Stimulated activated naive CD8-positive, alpha-beta T cell treated with anti-CD3 and anti-CD28 coated beads, Interleukin-15, amount 100 ng/mL, for 72 hours (primary cell): ENCODE data around the gene PHKA1.
"Not testable (repeated sequence)": the region's sequence is repeated elsewhere in the genome, so short reads cannot be mapped to it uniquely, and the experiment has no call there.

ENCODE experiments used
- ATAC-seq: fragments of 150-1000 bp; cut with Tn5 transposase; 2 replicates; pipeline ENCODE4 v1.10.0; 2021; ENCODE audit warnings: mild to moderate bottlenecking, moderate library complexity
- DNase-seq, 2 donors: peaks; one replicate each; pipeline ENCODE4 v3.0.0; 2021 to 2022
- H3K27ac Mint-ChIP-seq, 2 donors: one replicate each; pipeline ENCODE4 v1.8.0; 2022; ENCODE audit warnings: mild to moderate bottlenecking in 2 of 2, mixed read lengths in 2 of 2, moderate library complexity in 2 of 2
- H3K27me3 Mint-ChIP-seq: one replicate; pipeline ENCODE4 v1.8.0; 2022; ENCODE audit warnings: mixed read lengths
- H3K4me1 Mint-ChIP-seq: one replicate; pipeline ENCODE4 v1.8.0; 2022; ENCODE audit warnings: mild to moderate bottlenecking, mixed read lengths
- H3K4me3 Mint-ChIP-seq, 2 donors: one replicate each; pipeline ENCODE4 v1.8.0; 2022; ENCODE audit warnings: mild to moderate bottlenecking in 2 of 2, mixed read lengths in 2 of 2, moderate library complexity in 1 of 2
- H3K9me3 Mint-ChIP-seq, 2 donors: one replicate each; pipeline ENCODE4 v1.8.0; 2022; ENCODE audit warnings: mixed read lengths in 2 of 2

Gene PHKA1

GRCh38 chrX:72566448-72566847, 147.7 kb downstream of the PHKA1 start:
- ATAC-seq = no peak
- H3K27ac Mint-ChIP-seq = no peak overlapping the region
- H3K27me3 Mint-ChIP-seq = no peaks in the 10 kb centered on the region

GRCh38 chrX:72559655-72560054, 154.5 kb downstream of the PHKA1 start:
- H3K27me3 Mint-ChIP-seq, DNase-seq, H3K4me1 Mint-ChIP-seq, H3K9me3 Mint-ChIP-seq, H3K27ac Mint-ChIP-seq, ATAC-seq, H3K4me3 Mint-ChIP-seq: not testable (repeated sequence)

More at GRCh38 chrX:72566448-72566847, 147.7 kb downstream of the PHKA1 start:
- no peaks in the 10 kb centered on the region for H3K4me1 Mint-ChIP-seq
- H3K9me3 Mint-ChIP-seq = no peaks in the 10 kb centered on the region
- no peak for DNase-seq
- no peak overlapping the region for H3K4me3 Mint-ChIP-seq

GRCh38 chrX:72554448-72555140, 159.5 kb downstream of the PHKA1 start:
- H3K27me3 Mint-ChIP-seq = no peaks in the 10 kb centered on the region
- DNase-seq (no peak), ATAC-seq (no peak)
- H3K9me3 Mint-ChIP-seq = no peaks in the 10 kb centered on the region
- H3K27ac Mint-ChIP-seq = peak overlapping the region in 1 of 2 donors; percentile 37
- H3K4me3 Mint-ChIP-seq = no peak overlapping the region
- H3K4me1 Mint-ChIP-seq = peaks cover 5% of the 10 kb centered on the region

GRCh38 chrX:72552443-72552842, 161.7 kb downstream of the PHKA1 start:
- not testable (repeated sequence) for H3K27me3 Mint-ChIP-seq, H3K4me1 Mint-ChIP-seq, ATAC-seq, H3K27ac Mint-ChIP-seq, H3K9me3 Mint-ChIP-seq, DNase-seq, H3K4me3 Mint-ChIP-seq

DNA sequence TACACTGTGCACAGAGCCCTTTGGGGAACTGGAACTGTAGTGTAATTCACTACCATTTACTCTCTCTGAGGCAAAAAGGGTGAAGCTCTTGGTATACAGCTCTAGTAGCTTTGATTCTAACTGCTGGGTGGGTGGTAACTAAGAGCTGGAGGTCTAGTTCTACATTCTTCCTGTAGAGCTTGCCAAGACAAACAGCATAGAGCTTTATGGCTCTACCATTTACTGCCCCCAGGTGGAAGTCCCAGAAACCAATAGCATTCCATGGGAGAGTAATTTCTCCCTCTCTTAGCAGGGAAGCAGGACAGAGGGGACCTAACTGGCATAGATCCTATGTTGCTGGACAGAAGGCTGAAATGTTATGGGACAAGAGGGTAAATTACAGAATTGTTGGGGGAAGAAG, 168.1 kb downstream of the PHKA1 start:
- Mint-ChIP-seq H3K4me1 (no peaks in the 10 kb centered on the region), H3K27me3 (no peaks in the 10 kb centered on the region), H3K4me3 (no peak overlapping the region), H3K27ac (no peak overlapping the region), H3K9me3 (no peaks in the 10 kb centered on the region)
- ATAC-seq (no peak), DNase-seq (no peak)

DNA sequence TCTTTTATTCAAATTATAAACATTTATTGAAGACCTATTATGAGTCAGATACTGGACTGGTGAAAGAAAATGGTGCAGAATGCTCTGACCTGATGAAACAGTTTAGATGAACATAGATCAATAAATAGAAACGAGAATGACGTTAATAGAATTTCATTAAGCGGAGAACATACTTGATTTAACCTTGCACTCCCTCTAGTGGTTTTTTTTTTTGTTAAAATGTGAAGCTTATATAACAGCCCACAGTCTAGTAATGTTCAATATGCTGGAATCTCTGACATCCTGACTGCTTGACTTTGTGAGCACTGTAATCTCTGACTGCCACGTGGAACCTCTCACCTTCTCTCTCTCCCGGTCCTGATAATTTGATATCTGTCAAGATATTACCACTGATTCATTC, 173.8 kb downstream of the PHKA1 start:
- Mint-ChIP-seq H3K9me3 (no peaks in the 10 kb centered on the region), H3K27ac (no peak overlapping the region), H3K4me1 (no peaks in the 10 kb centered on the region), H3K27me3 (no peaks in the 10 kb centered on the region), H3K4me3 (no peak overlapping the region)
- ATAC-seq = no peak
- no peak for DNase-seq

GRCh38 chrX:72539822-72540221, 174.3 kb downstream of the PHKA1 start:
- no peaks in the 10 kb centered on the region for H3K27me3 Mint-ChIP-seq

GRCh38 chrX:72536542-72536941, 177.6 kb downstream of the PHKA1 start:
- no peak overlapping the region for H3K27ac Mint-ChIP-seq
- H3K27me3 Mint-ChIP-seq = no peaks in the 10 kb centered on the region
- ATAC-seq (no peak), DNase-seq (no peak)
- H3K9me3 Mint-ChIP-seq = no peaks in the 10 kb centered on the region
- no peak overlapping the region for H3K4me3 Mint-ChIP-seq
- H3K4me1 Mint-ChIP-seq = no peaks in the 10 kb centered on the region

More at GRCh38 chrX:72539822-72540221, 174.3 kb downstream of the PHKA1 start:
- no peaks in the 10 kb centered on the region for H3K9me3 Mint-ChIP-seq
- no peak overlapping the region for H3K4me3 Mint-ChIP-seq
- DNase-seq (no peak), ATAC-seq (no peak)
- no peak overlapping the region for H3K27ac Mint-ChIP-seq
- H3K4me1 Mint-ChIP-seq = no peaks in the 10 kb centered on the region

- DNase-seq = no peak
- H3K9me3 Mint-ChIP-seq = no peaks in the 10 kb centered on the region
Observed at GRCh38 chrX:72532366-72532765, 181.7 kb downstream of the PHKA1 start.

More at GRCh38 chrX:72532366-72532765, 181.7 kb downstream of the PHKA1 start:
- H3K4me3 Mint-ChIP-seq = no peak overlapping the region
- H3K4me1 Mint-ChIP-seq = peaks cover under 1% of the 10 kb centered on the region
- no peaks in the 10 kb centered on the region for H3K27me3 Mint-ChIP-seq
- H3K27ac Mint-ChIP-seq = no peak overlapping the region
- no peak for ATAC-seq
